BJ (cell line): ENCODE data around the gene INPP5D. TPM values are rescaled to one million over a fixed set of nuclear protein-coding genes. Genes with fewer than 3 reads are reported as not detected.

Experiments
- CTCF ChIA-PET: fragments of 350-600 bp; formaldehyde crosslinking; extraction: SDS; loops from one replicate; lab custom pipeline; 2021; ENCODE audit warnings: antibody characterized with exemption, inconsistent platforms; lab: Yijun Ruan, JAX
- POLR2A ChIA-PET: fragments of 300-600 bp; sonication (Branson Sonifier 250); formaldehyde crosslinking; extraction: SDS; loops from one replicate; lab custom pipeline; 2021; ENCODE audit warnings: antibody characterized with exemption; lab: Charles Lee
- DNase-seq: peaks from one replicate; pipeline ENCODE4 v3.0.0-alpha.2; 2011; ENCODE audit warnings: low read depth
- H3K27me3 ChIP-seq: 2 replicates; pipeline ENCODE4 v1.6.0; 2011; ENCODE audit warnings: low read length; ENCODE audit not compliant: control insufficient read depth, insufficient read depth
- H3K36me3 ChIP-seq: 2 replicates; pipeline ENCODE4 v1.5.1; 2011; ENCODE audit warnings: low read length; ENCODE audit not compliant: control insufficient read depth, insufficient read depth
- H3K4me3 ChIP-seq: 2 replicates; pipeline ENCODE4 v1.5.1; 2011; ENCODE audit warnings: low read depth, mild to moderate bottlenecking, control low read depth, low read length
- polyA plus RNA-seq: library from polyadenylated mRNA; depleted of rRNA; stranded (reverse); fragments of >200 nt; gene quantifications from 2 replicates; pipeline ENCODE4 v1.2.3, GENCODE V29; 2011
- TF ChIP-seq, protein P1 (sequence below): IDR thresholded peaks from 2 replicates; pipeline ENCODE4 v1.5.1; 2011; ENCODE audit warnings: low read depth, mild to moderate bottlenecking, control low read depth, inconsistent platforms, low read length, moderate library complexity; ENCODE audit not compliant: insufficient read depth

INPP5D gene
- polyA plus RNA-seq, 1 experiment, result 0.38 TPM

DNA sequence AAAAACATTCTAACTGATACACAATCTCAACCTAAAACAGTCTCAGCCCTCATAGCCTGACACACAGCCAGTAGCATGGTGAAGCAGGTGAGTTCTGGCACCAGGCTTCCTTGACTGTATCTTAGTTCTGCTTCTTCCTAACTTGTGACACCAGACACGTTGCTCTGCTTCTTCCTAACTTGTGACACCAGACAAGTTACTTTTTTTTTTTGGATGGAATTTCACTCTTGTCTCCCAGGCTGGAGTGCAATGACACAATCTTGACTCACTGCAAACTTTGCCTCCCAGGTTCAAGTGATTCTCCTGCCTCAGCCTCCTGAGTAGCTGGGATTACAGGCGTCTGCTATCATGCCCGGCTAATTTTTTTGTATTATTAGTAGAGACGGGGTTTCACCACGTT is 184.7 kb downstream of the INPP5D start:
- TF ChIP-seq, protein P1, sequence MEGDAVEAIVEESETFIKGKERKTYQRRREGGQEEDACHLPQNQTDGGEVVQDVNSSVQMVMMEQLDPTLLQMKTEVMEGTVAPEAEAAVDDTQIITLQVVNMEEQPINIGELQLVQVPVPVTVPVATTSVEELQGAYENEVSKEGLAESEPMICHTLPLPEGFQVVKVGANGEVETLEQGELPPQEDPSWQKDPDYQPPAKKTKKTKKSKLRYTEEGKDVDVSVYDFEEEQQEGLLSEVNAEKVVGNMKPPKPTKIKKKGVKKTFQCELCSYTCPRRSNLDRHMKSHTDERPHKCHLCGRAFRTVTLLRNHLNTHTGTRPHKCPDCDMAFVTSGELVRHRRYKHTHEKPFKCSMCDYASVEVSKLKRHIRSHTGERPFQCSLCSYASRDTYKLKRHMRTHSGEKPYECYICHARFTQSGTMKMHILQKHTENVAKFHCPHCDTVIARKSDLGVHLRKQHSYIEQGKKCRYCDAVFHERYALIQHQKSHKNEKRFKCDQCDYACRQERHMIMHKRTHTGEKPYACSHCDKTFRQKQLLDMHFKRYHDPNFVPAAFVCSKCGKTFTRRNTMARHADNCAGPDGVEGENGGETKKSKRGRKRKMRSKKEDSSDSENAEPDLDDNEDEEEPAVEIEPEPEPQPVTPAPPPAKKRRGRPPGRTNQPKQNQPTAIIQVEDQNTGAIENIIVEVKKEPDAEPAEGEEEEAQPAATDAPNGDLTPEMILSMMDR, result no peak
- ChIA-PET POLR2A (no interaction called here), CTCF (interaction anchor here (0.6 kb wide), 1 partner anchor 131 kb away, joined by 3 read pairs; no protein-coding TSS in a partner anchor)
- no peak overlapping the region for H3K4me3 ChIP-seq
- DNase-seq, result no peak
- no peaks in the 10 kb centered on the region for H3K27me3 ChIP-seq
- H3K36me3 ChIP-seq, result no peaks in the 10 kb centered on the region

GRCh38 chr2:233245406-233245805 is 185.3 kb downstream of the INPP5D start:
- no peak overlapping the region for H3K4me3 ChIP-seq
- no peaks in the 10 kb centered on the region for H3K27me3 ChIP-seq
- ChIA-PET CTCF (interaction anchor here (0.6 kb wide), 1 partner anchor 132 kb away, joined by 3 read pairs; no protein-coding TSS in a partner anchor), POLR2A (no interaction called here)
- H3K36me3 ChIP-seq, result no peaks in the 10 kb centered on the region
- TF ChIP-seq, protein P1, result no peak
- no peak for DNase-seq

GRCh38 chr2:233247116-233247515 is 187.0 kb downstream of the INPP5D start:
- TF ChIP-seq, protein P1, result no peak
- POLR2A ChIA-PET, result interaction anchor here (0.5 kb wide), 1 partner anchor 616 kb away, joined by 3 read pairs; no protein-coding TSS in a partner anchor
- Histone ChIP-seq H3K27me3 (no peaks in the 10 kb centered on the region), H3K36me3 (no peaks in the 10 kb centered on the region), H3K4me3 (no peak overlapping the region)
- CTCF ChIA-PET, result interaction anchor here (1.1 kb wide), 2 partner anchors 15 to 437 kb away, joined by 3 to 5 read pairs; no protein-coding TSS in a partner anchor
- DNase-seq, result no peak

DNA sequence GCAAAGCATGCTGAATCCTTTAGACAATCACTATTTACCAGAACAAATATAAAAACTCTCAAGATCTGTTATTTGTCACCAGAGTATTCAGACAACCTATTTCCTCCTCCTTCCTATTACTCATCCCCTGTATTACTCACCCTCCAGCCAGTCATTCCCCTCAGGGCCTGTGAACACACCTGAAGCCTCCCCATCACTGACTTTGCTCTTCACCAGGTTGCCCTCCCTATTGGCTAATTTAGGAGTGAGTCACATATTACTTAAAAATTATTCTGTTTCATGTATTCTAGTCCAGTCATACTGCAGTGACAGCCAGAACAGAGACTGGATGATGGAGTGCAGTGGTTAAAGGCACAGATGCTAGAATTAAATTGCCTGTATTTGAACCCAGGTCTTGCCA is 187.6 kb downstream of the INPP5D start:
- H3K36me3 ChIP-seq, result no peaks in the 10 kb centered on the region
- DNase-seq, result no peak
- ChIA-PET CTCF (interaction anchor here (1.2 kb wide), 1 partner anchor 395 kb away, joined by 3 read pairs; no protein-coding TSS in a partner anchor), POLR2A (no interaction called here)
- no peak overlapping the region for H3K4me3 ChIP-seq
- TF ChIP-seq, protein P1, result no peak
- no peaks in the 10 kb centered on the region for H3K27me3 ChIP-seq

DNA sequence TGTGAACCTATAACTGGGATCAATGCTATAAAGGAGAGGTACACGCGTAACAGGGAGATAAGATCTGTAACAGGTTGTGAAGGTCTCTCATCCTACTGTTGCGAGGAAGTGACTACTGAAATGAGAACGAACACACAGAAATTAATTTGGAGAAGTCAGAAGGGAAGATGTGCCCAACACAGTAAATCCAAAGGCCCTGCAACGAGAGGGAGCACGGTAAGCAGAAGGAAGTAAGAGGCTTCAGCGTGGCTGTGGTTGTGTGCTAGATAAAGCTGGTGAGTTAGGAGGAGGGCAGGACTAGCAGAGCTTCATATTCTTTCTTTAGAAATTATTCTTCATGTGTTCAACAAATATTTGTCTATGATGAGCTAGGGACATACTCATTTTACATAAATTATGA is 188.9 kb downstream of the INPP5D start:
- POLR2A ChIA-PET, result no interaction called here
- H3K4me3 ChIP-seq, result no peak overlapping the region
- DNase-seq, result no peak
- no peaks in the 10 kb centered on the region for H3K27me3 ChIP-seq
- CTCF ChIA-PET, result interaction anchor here (0.8 to 1.3 kb wide), 3 partner anchors 16 to 396 kb away, joined by 3 read pairs; no protein-coding TSS in a partner anchor
- TF ChIP-seq, protein P1, result no peak
- no peaks in the 10 kb centered on the region for H3K36me3 ChIP-seq
